GM18519 (cell line): Measurements from ENCODE around the gene TGIF1.
"Not testable (repeated sequence)": the region's sequence is repeated elsewhere in the genome, so short reads cannot be mapped to it uniquely, and the experiment has no call there.

ENCODE experiments used
- ATAC-seq: cut with Tn5 transposase; IDR thresholded peaks from one replicate; pipeline ENCODE4 v1.9.1; 2021; ENCODE audit warnings: mild to moderate bottlenecking, moderate library complexity; ENCODE audit not compliant: unreplicated experiment, low FRiP score

TGIF1 gene

DNA sequence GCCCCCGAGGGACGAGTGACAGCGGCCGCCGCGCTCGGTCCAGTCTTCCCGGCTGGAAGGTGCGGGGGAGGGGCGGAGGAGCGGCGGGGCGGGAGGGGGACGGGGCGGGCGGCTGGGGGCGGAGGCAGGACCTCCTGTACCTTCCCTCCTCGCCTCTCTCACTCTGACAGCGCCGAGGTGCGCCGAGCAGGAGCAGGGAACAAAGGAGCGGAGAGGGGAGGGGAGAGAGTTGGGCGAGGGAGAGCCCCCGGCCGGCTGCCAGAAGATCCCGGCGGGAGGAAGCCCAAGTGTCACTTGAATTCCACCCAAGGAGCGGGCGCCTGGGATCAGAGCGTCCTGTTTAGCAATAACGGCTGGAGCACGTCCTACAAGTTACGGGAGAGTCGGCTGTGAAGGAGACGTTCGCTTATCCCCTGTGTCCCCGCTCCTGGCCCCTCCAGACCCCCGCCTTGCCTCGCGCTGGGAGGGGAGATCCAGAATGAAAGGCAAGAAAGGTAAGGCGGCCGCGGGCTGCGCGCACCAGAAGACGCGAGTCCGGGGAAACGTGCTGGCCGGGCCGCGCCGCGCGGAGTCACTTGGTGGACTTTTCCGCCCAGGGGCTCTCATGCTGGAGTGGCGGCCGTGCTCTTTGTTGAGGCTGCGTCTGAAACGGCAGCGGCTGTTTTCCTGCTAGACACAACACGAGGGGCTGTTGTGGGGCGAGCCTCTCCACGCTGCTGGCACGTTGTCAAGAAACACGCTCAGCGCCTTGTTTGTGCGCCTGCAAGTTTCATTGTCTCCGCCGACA, at the start of gene TGIF1:
Gene TGIF1, plus strand, starts transcription at position 161 of the 787 bp plus-strand sequence. Its CDS starts 318 bp downstream, at position 479.
- ATAC-seq: no peak

DNA sequence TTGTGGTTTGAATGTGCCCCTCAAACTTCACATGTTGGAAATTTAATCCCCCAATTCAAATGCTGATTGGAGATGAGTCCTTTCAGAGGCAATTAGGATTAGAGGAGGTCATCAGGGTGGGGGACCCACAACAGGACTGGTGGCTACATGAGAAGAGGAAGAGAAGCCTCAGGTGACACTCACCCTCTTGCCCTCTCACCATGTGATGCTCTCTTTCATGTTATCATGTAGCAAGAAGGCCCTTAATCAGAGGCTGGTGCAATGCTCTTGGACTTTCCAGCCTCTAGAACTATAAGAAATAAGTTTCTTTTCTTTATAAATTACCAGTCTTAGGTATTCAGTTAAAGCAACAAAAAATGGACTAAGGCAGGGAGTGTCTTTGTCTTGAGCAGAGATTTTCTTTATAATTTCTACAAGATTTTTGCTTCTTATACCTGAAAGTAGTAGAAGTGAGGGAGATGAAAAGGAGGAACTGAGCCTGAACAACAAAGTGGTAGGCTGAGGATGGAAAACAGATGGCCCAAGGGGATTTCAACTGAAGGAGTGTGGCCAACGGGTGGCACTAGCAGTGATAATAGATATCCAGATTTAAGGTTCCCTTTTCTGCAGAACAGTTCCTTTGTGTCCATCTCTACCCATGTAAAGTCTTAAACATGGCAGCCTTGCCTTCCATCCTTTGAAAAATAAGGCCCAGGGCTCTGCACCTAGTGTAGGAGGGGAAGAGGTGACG, 49.2 kb upstream of the TGIF1 start:
- no peak for ATAC-seq

DNA sequence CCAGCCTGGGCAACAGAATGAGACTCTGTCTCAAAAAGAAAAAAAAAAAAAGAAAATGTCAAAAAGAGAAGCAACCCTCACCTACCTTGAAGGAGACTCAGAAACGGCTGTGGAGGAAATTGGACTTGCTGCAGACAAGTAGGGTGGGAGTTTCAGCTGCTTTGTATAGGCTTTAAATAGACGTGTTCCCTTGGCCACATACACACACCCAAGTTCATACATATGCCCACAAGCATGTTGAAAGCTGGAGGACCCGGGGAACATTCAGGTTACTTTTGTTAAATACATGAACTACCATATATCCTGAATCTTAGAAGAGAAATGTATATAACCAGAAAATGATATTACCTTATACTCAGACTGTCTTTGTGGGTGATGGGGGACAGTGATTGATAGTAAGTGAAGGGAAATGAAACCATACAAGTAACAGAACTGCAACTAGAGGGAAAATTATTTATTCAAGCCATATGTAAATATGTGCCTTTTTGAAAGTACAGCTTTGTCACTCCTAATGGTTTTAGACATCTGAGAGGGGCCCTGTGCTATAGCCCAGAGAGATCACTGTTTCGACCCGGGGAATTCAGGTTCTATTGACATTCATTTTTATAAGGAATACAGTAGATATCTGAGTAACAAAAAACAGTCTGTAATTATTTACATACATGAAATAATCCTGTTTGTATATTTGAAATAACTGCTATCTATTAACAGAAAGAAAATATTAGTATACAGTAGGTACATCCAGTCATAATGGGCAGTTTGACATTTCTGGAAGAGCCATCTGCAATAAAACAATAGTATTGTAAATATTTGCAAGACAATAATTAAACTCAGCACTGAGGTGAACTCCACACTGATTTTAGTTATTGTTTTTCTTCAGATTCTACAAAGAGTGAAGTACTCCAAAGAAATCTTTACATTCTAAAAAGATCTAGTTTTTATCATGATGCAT, 48.0 kb upstream of the TGIF1 start:
- peak; percentile 91 for ATAC-seq

DNA sequence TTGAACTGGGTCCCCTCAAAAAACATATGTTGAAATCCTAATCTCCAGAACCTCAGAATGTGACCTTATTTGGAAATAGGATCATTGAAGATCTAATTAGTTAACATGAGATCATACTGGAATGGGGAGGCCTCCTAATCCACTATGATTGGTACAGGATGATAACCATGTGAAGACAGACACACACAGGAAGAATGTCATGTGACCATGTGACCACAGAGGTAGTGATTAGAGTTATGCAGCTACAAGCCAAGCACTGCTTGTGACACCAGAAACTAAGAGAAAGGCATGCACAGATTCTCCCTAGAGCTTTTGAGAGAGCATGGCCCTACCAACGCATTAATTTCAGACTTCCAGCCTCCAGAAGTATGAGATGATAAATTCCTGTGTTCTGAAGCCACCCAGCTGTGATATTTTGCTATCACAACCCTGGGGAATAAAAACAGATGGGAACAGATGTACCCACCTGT, 47.0 kb upstream of the TGIF1 start:
- no peak for ATAC-seq

DNA sequence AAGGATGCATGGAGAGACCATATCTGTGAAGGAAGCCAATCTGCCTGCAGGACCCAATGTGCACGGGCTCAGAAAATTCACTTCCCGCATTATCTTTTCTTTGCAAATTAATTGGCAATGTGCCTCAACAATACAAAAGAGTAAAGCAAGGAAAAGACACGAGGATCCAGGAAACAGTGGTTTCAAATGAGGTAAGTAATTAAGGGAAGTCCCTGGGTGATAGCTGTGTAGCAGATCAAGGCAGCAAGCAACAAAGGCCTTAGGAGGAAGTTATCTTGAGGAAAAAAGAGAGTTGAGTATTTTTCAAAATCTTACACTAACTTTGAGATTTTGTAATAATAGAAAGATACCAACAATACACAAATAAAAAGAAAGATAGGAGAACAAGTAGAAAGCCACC, 44.3 kb upstream of the TGIF1 start:
- ATAC-seq: no peak

DNA sequence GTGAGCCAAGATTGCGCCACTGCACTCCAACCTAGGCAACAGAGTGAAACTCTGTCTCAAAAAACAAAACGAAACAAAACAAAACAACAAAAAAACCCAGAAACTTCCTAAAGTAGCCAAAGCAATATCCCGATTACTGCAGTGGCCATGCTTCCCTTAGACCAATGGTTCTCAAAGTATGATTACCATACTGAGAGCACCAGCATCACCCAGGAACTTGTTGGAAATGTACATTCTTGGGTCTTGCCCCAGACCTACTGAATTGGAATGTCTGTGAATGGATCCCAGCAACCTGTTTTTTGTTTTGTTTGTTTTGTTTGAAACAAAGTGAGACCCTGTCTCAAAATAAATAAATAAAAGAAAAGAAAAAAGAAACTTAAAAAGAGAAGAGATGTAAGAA, 41.9 kb upstream of the TGIF1 start:
- no peak for ATAC-seq

DNA sequence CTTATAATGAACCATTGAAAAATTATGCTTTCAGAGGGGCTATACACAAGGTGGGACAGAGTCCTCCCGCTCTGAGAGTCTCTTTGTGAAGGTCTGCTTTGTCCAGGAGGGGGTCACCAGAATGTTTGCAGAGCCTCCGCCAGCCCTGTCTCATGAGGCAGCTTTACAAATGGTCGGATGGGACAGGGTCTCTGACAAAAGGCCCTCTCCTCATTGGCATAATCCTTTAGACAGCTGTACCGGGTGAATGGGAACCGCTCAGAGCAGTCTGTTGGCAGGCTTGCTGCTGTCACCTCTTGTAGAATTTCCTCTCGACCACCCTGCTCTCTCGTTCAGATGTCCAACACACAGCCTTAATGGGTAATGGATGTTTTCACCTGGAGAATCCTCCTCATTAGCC, 40.2 kb upstream of the TGIF1 start:
- ATAC-seq: no peak

DNA sequence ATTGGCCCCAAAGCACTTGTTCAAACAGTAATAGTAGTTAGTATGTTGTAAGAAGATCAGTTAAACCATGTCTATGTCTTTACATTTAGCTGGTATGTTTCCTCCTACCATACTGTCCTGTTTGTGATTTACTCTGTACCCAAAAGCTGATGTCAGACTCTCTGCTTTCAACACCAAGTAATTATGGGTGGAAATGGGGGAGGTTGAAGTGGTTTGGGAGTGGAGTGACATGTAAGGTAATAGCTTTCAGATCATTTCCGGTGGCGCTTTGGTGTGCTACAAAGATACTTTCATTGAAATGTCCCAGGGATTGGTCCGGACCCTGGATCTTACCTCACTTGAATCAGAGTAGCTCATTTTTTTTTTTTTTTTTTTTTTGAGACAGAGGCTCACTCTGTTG, 39.7 kb upstream of the TGIF1 start:
- no peak for ATAC-seq

DNA sequence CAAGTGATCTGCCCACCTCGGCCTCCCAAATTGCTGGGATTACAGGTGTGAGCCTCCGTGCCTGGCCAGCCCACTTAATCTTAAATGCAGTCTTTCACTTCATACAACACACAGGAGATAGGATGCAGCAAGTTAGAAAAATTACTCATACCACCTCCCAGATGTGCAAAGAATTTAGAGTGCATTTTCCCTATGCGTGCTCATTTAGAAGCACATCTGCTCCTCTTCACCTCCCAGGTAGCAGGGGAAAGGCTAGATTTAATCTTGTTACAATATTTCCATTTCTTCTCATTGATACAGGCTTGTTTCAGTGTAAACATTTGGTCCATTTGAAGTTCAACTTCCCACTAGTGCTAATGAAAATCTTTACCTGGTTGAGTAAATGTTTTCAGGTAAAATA, 39.1 kb upstream of the TGIF1 start:
- ATAC-seq: not testable (repeated sequence)

DNA sequence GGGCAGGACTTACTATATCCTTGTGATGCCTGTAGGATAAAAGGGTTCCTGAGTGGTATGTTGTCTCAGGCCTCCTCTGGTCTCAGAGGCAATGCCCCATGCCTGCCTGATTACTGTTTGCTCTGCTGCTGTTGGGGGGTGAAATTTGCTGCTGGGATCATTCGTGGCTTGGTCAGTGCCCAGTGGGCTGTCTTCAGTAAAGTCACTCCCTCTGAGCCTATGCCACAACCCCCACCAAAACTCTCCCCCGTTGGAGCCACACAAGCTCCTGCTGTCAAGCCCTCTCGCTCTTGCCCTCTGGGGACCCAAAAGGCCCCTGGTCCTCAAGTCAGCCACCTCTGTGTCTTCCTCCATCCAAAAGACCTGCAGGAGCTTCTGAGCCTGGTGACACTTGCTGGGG, 38.6 kb upstream of the TGIF1 start:
- ATAC-seq: no peak

DNA sequence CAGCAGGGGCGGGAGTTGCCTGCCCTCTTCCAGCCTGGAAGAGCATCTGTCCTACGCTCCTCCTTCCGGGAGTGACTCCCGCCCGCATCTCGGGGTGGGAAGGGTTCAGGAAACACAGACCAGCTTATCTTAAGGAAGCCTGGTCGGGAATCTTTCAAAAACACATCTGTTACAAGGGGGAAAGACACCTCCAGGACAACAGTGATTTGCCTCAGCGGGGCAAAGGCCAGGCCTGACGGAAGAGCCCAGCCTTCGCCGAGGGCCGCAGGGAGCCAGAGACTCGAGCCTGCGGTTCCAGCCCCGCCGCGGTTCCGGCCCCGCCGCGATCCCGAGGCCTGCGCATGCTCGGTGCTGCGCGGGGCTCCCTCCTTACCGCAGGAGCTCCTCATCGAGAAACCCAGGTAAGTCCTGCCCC, 38.1 kb upstream of the TGIF1 start:
- no peak for ATAC-seq

DNA sequence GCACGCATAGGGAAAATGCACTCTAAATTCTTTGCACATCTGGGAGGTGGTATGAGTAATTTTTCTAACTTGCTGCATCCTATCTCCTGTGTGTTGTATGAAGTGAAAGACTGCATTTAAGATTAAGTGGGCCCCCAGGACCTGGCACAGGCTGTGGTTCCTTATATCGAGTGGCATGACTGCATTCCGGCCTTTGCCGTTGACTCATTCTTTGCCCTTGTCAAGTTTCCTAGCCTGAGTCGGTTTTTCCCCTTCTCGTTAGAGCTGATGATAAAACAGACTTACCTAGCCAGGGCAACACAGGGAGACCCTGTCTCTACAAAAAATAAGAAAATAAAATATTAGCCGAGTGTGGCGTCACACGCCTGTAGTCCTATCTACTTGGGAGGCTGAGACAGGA, 37.4 kb upstream of the TGIF1 start:
- ATAC-seq: not testable (repeated sequence)

DNA sequence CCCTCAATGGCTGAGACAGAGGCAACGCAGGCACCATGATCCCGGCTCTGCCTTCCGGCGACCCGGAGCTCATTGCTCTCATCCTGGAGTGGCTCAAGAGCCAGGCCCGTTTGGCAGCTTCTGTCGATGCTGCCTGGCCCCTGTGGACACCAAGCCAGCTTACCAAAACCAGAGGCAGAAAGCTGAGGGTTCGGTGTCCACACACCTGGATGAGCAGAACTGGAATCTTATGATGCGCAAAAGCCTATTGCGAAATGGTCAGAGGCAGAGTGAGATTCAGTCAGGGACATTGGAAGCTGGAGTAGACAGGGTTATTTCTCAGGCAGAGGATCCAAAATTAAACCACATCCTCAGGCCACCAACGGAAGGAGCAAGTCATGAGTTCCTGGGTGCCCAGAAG, 34.9 kb upstream of the TGIF1 start:
- no peak for ATAC-seq

DNA sequence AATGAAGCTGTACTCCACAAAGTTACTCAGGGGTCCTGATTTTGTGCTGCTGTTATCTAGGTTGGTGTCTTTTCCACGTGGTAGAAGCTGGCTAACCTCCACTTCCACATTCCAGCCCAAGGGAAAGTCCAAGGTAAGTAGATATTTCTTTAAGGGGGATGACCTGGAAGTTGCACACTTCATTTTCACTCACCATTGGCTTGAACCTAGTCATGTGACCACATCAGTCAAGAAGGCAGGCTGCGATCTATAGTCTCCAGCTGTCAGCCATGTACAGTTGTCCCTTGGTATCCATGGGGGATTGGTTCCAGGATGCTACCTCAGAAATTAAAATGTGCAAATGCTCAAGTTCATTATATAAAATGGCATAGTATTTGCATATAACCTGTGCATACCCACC, 31.9 kb upstream of the TGIF1 start:
- no peak for ATAC-seq

DNA sequence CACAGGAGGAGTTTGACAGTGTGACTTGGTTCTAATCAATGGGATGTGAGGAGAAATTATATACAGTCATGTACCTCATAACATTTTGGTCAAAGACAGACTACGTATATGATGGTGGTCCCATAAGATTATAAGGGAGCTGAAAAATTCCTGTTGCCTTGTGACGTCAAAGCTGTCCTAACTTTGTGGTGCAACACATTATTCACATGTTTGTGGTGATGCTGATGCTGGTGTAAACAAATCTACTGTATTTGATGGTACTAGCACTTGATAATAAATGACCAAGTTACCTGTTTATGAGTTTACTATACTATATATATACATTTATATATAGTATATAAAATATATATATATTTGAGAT, 29.1 kb upstream of the TGIF1 start:
- ATAC-seq: no peak

DNA sequence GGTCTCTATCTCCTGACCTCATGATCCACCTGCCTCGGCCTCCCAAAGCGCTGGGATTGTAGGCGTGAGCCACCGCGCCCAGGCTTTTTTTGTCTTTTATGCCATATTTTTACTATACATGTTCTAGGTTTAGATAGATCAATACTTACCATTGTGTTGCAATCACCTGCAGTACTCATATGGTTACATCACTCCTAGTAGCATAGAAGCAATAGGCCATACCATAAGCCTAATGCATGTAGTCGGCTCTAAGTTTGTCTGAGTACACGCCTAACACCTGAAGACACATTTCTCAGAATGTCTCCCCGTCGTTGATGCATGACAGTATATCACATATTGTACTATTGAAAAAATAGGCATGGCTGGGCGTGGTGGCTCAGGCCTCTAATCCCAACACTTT, 27.1 kb upstream of the TGIF1 start:
- ATAC-seq: no peak

DNA sequence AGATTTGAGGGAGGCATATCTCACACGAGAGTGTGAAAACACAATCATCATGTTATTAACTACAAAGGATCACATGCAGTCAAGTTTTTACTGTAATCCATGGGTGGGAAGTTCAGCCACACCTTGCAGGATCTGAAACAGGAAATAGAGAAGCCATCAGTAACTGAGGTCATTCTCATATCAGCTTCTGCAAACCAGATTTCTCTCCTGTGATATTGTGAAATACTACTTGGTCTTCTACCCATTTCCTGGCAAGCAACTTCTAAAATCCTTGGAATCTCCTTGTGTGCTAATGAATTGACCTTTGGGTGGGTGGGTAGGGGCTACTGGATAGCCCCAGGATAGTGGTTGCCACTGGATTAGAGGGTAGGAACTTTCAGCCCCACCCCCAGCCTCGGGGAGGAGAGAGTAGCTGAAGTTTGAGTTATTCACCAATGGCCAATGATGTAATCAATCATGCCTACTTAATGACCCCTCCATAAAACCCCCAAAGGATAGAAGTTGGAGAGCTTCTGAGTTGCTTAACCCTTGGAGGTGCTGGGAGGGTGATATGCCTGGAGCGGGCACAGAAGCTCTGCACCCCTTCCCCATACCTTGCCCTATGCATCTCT, 25.6 kb upstream of the TGIF1 start:
- ATAC-seq: no peak

DNA sequence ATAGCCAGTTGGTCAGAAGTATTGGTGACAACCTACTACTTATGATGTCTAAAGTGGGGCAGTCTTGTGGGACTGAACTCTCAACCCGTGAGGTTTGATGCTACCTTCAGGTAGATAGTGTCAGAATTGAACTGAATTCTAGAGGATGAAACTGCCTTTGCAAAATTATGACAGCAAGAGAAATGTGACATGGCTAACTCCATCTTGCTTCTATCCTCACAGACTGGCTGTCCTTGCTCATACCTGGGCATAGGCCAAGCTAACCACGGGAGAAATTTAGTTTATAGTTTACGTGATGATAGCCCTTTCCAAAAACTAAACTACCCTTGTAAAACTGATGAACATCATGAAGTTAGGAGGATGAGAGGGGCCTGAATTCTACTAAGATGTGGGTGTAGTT, 24.9 kb upstream of the TGIF1 start:
- ATAC-seq: no peak

DNA sequence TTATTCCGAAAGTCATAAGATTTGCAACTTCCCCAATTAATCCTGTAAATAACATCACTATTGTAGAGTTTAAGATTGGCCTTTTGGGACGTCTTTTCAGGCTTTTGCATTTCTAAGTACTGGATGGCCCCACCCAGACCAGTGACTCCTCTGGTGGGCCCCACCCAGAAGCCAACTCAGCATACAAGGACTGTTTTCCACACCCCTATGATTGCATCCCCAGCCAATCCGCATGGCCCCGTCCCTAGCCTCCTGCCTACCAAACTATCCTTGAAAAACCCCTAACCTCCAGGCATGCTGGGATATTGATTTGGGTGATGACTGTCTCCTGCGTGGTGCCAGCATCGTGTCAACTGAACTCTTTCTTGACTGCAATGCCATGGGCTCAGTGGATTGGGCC, 24.5 kb upstream of the TGIF1 start:
- no peak for ATAC-seq

DNA sequence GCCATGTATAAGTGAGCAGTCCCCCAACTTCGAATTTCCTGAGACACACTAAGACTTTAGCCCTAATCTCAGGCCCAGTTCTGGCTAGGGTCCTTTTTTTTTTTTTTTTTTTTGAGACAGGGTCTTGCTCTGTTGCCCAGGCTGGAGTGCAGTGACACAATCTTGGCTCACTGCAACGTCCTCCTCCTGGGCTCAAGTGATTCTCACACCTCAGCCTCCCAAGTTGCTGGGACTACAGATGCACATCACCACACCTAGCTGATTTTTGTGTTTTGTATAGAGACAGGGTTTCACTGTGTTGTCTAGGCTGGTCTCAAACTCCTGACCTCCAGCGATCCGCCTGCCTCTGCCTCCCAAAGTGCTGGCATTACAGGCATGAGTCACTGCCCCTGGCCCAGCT, 23.9 kb upstream of the TGIF1 start:
- ATAC-seq: no peak

DNA sequence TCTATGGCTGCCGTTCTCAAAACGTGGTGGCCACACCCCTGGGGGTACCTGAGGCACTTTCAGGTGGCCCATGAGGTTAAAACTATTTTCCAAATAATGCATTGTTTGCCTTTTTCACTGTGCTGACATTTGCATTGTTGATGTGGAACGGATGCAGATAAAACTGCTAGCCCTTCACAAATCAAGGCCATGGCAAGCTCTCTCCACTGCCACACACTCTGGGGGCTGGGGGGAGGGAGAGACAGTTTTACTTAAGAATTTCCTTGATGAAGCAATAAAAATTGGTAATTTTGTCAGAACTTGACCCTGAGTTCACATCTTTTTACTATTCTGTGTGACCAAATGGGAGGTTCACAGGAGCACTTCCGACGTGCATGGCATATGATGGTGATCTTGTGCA, 22.0 kb upstream of the TGIF1 start:
- ATAC-seq: no peak
